GM12801 (cell line): Measurements from ENCODE around the gene NFYB.

Experiments used
- TF ChIP-seq, protein P1 (sequence below): IDR thresholded peaks from one replicate; pipeline ENCODE4 v1.5.1; 2011; ENCODE audit warnings: control low read depth; ENCODE audit not compliant: insufficient read length; ENCODE audit errors: extremely low read depth

Gene NFYB

DNA sequence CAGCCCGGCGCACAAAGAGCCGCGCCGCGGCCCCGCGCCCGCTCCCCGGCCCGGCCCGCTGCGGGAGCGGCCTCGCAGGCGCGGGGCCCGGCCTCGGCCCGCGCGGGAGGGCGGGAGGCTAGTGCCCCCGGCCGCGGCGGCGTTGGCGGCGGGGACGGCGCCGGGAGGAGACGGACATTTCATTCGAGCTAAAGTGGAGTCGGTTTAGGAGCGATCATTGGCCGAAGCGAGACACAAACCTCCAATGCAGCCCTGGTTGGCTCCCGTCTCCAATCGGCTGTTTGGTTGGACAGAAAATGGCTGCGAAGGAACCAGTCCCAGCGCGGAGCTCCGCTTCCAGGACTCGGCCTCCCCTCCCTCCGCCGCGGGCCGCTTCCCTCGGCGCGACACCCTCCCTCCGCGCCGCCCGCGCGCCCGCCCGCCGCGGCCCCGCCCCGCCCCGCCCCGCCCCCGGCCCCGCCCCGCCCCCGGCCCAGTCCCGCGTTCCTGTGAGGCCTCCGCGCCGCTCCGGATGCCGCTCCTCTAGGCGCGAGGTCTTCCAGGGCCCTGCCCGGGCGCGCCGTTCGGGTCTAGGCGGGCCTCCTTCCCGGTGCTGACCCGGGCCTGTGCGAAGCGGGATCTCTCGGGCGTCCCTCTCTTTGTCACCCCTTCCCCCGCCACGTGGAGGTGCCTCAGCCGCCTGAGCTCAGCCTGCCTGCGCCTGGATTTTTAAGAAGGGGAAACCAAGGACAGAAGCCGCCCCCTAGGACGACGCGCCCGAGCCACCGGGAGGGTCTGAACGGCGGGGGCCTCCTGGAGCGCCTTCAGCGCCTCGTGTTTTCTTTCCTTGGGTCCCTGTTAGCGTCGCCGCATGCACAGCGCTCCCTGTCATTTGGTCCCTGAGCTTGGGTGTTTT lies at the start of gene NFYB:
TSS of gene NFYB (minus strand) at position 309 of the 895 bp plus-strand sequence. CDS start 2,757 bp downstream, outside the sequence.
- TF ChIP-seq, protein P1, sequence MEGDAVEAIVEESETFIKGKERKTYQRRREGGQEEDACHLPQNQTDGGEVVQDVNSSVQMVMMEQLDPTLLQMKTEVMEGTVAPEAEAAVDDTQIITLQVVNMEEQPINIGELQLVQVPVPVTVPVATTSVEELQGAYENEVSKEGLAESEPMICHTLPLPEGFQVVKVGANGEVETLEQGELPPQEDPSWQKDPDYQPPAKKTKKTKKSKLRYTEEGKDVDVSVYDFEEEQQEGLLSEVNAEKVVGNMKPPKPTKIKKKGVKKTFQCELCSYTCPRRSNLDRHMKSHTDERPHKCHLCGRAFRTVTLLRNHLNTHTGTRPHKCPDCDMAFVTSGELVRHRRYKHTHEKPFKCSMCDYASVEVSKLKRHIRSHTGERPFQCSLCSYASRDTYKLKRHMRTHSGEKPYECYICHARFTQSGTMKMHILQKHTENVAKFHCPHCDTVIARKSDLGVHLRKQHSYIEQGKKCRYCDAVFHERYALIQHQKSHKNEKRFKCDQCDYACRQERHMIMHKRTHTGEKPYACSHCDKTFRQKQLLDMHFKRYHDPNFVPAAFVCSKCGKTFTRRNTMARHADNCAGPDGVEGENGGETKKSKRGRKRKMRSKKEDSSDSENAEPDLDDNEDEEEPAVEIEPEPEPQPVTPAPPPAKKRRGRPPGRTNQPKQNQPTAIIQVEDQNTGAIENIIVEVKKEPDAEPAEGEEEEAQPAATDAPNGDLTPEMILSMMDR: no peak

DNA sequence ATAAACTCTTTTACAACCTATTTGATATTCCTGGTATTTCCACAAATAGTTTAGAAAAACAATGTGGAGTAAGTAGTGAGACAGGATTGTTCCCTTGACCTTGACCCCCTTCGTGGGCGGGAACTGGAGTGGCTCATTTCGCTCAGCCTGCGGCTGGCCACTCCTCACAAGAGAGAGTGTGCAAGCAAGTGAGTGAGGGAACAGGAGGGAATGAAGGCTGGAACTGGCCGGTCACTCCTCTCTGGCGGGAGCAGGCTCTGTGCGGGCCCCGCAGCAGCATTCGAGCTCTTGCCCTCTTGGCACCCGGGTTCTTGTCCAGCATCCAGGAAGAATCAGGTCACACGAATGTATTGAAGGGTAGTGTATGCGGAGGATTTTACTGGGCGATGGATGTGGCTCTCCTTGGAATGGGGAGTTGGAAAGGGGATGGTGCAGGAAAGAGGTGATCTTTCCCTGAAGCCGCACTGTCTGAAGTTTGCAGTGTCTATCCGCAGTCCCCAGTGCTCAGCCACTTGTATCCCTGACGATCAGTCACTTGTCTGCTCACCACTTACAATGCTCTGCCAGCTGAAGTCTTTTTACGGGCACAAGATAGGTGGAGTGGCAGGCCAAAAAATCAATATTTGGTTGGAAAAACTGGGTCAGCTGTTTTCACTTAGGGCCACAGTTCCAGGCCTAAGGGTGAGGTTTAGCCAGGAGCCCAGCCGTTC lies 49.6 kb upstream of the NFYB start:
- TF ChIP-seq, protein P1: no peak

DNA sequence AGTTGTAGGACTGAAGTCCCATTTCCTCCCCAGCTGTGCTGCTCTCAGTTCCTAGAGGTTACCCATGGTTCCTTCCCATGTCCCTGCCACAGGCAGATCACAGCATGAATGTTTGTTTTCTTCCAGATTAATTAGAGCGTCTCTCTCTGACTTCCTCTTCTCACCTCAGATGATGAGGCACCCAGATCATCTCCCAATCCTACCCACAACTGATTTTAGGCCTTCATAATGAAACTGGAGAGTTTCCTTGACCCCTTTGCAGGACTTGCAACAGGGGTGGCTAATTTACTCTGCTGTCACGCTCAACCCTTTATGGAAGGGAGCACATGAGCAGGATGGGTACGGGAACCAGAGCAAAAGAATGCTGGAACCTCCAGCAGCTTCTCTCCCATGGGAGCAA lies 45.4 kb upstream of the NFYB start:
- TF ChIP-seq, protein P1: no peak

DNA sequence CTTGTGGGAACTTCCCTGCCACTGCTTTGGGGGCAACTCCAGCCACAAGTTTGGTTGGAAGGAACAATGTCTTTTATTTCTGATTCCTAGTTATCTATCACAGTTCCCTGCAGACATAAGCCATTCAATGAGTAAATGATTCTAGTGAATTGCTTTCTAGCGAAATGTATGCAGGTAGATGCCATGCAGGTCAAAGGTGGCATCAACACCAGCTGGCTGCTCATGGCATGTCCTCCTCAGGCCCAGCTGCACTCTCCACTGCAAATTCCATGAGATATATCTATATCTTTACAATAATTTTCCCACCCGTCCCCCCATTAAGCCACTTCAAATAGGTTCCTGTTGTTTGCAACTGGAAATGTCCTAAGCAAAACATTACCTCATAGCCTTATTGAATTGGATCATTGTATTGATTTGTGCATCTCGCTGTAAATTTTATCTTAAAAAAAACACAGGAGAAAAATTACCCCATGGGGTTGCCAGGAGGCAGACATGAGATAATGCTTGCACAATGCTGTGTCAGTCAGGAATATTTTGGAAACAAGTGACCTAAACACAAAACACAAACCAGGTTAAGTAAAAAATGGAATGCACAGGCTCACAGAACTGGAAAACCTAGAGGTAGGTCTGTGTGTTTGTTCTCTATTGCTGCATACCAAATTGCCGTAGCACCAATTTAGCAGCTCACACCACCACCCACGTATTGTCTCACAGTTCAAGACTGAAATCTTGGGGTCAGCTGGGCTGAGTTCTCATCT lies 44.8 kb upstream of the NFYB start:
- TF ChIP-seq, protein P1: no peak

DNA sequence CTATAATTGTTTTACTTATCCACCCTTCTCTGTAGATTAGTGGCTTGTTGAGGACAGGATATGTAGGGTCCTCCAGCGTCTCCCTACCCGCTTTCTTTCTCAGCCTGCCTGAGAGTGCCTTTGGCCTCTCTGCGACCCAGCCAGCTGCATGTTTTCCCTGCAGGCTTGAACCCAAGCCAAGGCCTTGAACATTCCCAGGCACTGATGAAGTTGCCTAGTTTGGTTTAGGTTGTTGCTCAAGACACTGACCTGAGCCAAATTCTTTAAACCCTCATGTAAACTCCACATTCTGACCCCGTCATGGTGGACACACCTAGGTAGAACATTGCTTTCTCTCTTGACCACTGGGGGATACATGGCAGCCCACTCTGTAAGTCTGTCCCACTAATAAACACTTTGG lies 44.1 kb upstream of the NFYB start:
- TF ChIP-seq, protein P1: no peak

DNA sequence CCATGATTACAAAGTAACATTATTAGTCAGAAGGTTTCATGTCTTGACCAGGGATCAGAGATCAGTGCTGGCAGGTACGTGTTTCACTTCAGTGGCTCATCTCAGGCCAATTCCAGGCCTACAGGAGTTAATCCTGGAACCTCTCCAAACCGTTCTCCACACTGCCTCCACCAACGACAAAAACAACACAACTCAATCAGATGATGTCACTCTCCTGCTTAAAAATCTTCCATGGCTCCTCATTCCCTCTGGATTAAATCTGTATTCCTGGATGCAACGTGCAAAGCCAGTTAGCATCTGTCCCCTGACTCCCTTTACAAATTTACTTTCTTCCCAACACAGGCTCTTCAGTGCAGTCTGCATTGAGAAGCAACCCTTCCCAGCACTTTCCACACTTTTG lies 43.3 kb upstream of the NFYB start:
- TF ChIP-seq, protein P1: no peak

DNA sequence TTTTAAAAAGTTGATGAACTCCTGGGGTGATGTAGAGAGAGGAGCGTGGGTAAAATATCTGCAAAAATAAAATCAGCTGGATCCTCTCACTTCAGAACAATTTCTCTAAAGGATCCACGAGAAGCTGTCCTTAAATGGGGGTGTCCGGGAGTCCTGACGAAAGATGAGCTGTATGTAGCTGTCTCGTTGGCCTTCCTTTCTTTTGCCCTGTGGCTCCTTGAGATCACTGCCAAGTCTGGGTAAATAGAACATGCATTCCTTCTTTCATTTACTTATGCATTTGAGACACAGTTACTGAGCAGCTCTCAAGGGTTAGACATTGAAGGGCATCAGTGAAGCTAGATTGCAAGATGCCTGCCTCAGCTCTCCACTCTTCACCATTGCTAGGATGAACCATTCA lies 42.4 kb upstream of the NFYB start:
- TF ChIP-seq, protein P1: no peak
